ENCODE data around the gene FOXO3. TPM values are rescaled to one million over a fixed set of nuclear protein-coding genes. Genes with fewer than 3 reads are reported as not detected.

Gene FOXO3
- total RNA-seq, 1 experiment from 2014 or later, result 22.1 TPM

DNA sequence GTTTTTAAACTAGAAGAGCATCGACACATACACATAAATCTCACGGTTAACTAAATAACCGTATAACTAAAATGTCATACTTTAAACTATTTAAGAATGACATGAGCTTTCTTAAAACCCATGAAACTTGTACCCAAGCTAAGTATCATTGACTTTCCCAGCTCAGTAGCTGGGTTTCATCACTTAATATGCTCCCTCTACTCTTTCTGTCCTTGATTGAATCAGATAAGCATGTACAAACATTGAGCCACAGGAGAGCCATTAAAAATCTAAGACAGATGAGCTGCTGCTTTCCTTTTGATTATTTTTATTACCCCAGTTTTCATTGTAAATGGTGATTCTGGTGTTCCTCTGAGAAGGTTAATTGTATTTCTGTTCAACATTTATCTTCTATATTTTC lies 115.8 kb downstream of the FOXO3 start:
- TF ChIP-seq, protein P1, sequence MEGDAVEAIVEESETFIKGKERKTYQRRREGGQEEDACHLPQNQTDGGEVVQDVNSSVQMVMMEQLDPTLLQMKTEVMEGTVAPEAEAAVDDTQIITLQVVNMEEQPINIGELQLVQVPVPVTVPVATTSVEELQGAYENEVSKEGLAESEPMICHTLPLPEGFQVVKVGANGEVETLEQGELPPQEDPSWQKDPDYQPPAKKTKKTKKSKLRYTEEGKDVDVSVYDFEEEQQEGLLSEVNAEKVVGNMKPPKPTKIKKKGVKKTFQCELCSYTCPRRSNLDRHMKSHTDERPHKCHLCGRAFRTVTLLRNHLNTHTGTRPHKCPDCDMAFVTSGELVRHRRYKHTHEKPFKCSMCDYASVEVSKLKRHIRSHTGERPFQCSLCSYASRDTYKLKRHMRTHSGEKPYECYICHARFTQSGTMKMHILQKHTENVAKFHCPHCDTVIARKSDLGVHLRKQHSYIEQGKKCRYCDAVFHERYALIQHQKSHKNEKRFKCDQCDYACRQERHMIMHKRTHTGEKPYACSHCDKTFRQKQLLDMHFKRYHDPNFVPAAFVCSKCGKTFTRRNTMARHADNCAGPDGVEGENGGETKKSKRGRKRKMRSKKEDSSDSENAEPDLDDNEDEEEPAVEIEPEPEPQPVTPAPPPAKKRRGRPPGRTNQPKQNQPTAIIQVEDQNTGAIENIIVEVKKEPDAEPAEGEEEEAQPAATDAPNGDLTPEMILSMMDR (conservative IDR thresholded peaks at IDR 0.05), result no peak
- Histone ChIP-seq H3K18ac (ENCODE audit: insufficient read length, low read depth, low read length) (no peak overlapping the region), H2BK15ac (ENCODE audit: low read depth, low read length) (no peak overlapping the region), H4K20me1 (ENCODE audit: control insufficient read depth, insufficient read depth, insufficient read length) (no peaks in the 10 kb centered on the region), H2AK5ac (ENCODE audit: insufficient read length, low read length) (no peak overlapping the region), H2BK12ac (ENCODE audit: insufficient read length, low read depth, low read length) (no peak overlapping the region), H4K91ac (ENCODE audit: insufficient read length, low read depth, low read length) (no peak overlapping the region), H3K4me1 (ENCODE audit: insufficient read depth, low read length) (no peaks in the 10 kb centered on the region; the same call in 1 of the 2 replicates), H3K56ac (ENCODE audit: insufficient read length, low read depth, low read length) (no peak overlapping the region), H3K4me2 (ENCODE audit: insufficient read depth, insufficient read length, low read length) (no peak overlapping the region), H3K9me3 (ENCODE audit: control insufficient read depth, low read depth, low read length) (no peaks in the 10 kb centered on the region), H3T11ph (ENCODE audit: low read length) (no peak overlapping the region), H2AFZ (ENCODE audit: low read length) (no peak overlapping the region), H3K27ac (ENCODE audit: insufficient read length, low read depth, low read length) (no peak overlapping the region), H4K8ac (replicated peaks; ENCODE audit: insufficient read length, low read depth, low read length) (no peak overlapping the region), H3K23ac (ENCODE audit: insufficient read length, low read depth, low read length) (no peak overlapping the region), H3K79me2 (ENCODE audit: insufficient read depth, low read length) (no peaks in the 10 kb centered on the region; the same call in 1 of the 2 replicates), H2BK20ac (ENCODE audit: low read depth, low read length, poor library complexity, severe bottlenecking) (no peak overlapping the region), H2BK120ac (ENCODE audit: low read depth, low read length, poor library complexity, severe bottlenecking) (no peak overlapping the region), H3K14ac (ENCODE audit: insufficient read depth, low read length) (no peak overlapping the region), H3K27me3 (ENCODE audit: insufficient read depth, low read length) (no peaks in the 10 kb centered on the region), H2BK5ac (ENCODE audit: insufficient read length, low read length) (no peak overlapping the region), H3K79me1 (ENCODE audit: insufficient read depth, low read depth, low read length, poor library complexity, severe bottlenecking) (no peaks in the 10 kb centered on the region), H3K9ac (ENCODE audit: extremely low read depth, insufficient read length, low read length) (no peak overlapping the region), H3K4ac (ENCODE audit: low read depth, low read length) (no peak overlapping the region), H4K5ac (ENCODE audit: insufficient read length, low read depth, low read length) (no peak overlapping the region), H3K23me2 (ENCODE audit: insufficient read length, low read depth, low read length, poor library complexity, severe bottlenecking) (no peaks in the 10 kb centered on the region)
- Mint-ChIP-seq H3K4me3 (no peak overlapping the region), H3K4me1 (peaks cover 21 to 35% of the 10 kb centered on the region in 2 experiments), H3K27ac (0 out of 7 replicates have a peak overlapping the region, but pooled peaks of 1 of the 3 experiments have one; percentile 29), H3K9me3 (no peaks in the 10 kb centered on the region), H3K27me3 (ENCODE audit: low read depth) (no peaks in the 10 kb centered on the region), H3K36me3 (ENCODE audit: insufficient read depth in 1 of 3, low read depth in 3 of 3) (peaks cover 2 to 4% (median 3%) of the 10 kb centered on the region in 3 experiments; a peak in 4 of 7 replicates)
- no CpG with 5 or more reads among the region's 3 CpGs for WGBS (ENCODE audit: extremely low coverage, insufficient read length, low lambda C conversion rate)
- DNase-seq, result no peak
